ENCODE data around the gene MYO6.

- no peak for TF ChIP-seq CTCF (IDR thresholded peaks at IDR 0.05; ENCODE audit: poor library complexity)
- no peak for TF ChIP-seq EZH2phosphoT487 (IDR thresholded peaks at IDR 0.05; ENCODE audit: low read depth, severe bottlenecking, unreplicated experiment)
- TF ChIP-seq EZH2 (IDR thresholded peaks at IDR 0.05; ENCODE audit: borderline replicate concordance), result no peak
Measured at GRCh38 chr6:75786152-75786551, 37.1 kb downstream of the MYO6 start.
